Stimulated activated CD8-positive, alpha-beta memory T cell treated with anti-CD3 and anti-CD28 coated beads, Interleukin-15, amount 100 ng/mL, for 24 hours (primary cell): ENCODE data around the gene C1QTNF1.

Source experiments
- DNase-seq: peaks from one replicate; pipeline ENCODE4 v3.0.0-alpha.2; 2020; ENCODE audit warnings: low read depth

Gene C1QTNF1

GRCh38 chr17:79095345-79096055, 71.5 kb downstream of the C1QTNF1 start:
- no peak for DNase-seq

GRCh38 chr17:79096477-79096876, 72.5 kb downstream of the C1QTNF1 start:
- no peak for DNase-seq

GRCh38 chr17:79097226-79098055, 73.5 kb downstream of the C1QTNF1 start:
- DNase-seq: no peak

GRCh38 chr17:79098282-79098867, 74.4 kb downstream of the C1QTNF1 start:
- DNase-seq: no peak
